ENCODE measurements around the gene AXIN2. TPM values are rescaled to one million over a fixed set of nuclear protein-coding genes. Genes with fewer than 3 reads are reported as not detected.
"Not testable (repeated sequence)": the region's sequence is repeated elsewhere in the genome, so short reads cannot be mapped to it uniquely, and the experiment has no call there.

The AXIN2 gene
- polyA plus RNA-seq, 1 experiment = 2.8 TPM

DNA sequence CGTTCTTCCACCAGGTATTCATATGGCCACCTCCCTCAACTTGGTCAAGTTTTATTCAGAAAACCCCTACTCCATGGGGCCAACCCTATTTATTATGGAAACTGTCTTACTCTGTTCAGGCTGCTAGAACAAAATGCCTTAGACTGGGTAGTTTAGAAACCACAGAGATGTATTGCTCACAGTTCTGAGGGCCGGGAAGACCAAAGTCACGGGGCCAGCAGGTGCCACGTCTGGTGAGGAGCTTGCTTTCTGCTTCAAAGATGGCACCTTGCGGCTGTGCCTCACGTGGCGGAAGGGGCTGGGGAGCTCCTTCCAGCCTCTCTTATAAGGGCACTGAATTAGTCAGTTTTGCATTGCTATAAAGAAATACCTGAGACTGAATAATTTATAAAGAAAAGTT lies 74.3 kb downstream of the AXIN2 start:
- CTCF ChIA-PET = interaction anchor here (0.6 kb wide), 1 partner anchor 334 kb away, joined by 3 read pairs; no protein-coding TSS in a partner anchor
- no peak for DNase-seq (ENCODE audit: low read depth, low spot score)
- no peak overlapping the region for H3K4me3 ChIP-seq (ENCODE audit: low read depth, low read length)
- TF ChIP-seq, protein P1, sequence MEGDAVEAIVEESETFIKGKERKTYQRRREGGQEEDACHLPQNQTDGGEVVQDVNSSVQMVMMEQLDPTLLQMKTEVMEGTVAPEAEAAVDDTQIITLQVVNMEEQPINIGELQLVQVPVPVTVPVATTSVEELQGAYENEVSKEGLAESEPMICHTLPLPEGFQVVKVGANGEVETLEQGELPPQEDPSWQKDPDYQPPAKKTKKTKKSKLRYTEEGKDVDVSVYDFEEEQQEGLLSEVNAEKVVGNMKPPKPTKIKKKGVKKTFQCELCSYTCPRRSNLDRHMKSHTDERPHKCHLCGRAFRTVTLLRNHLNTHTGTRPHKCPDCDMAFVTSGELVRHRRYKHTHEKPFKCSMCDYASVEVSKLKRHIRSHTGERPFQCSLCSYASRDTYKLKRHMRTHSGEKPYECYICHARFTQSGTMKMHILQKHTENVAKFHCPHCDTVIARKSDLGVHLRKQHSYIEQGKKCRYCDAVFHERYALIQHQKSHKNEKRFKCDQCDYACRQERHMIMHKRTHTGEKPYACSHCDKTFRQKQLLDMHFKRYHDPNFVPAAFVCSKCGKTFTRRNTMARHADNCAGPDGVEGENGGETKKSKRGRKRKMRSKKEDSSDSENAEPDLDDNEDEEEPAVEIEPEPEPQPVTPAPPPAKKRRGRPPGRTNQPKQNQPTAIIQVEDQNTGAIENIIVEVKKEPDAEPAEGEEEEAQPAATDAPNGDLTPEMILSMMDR (IDR thresholded peaks at IDR 0.05; ENCODE audit: low read depth, low read length) = no peak
- POLR2A ChIA-PET = no interaction called here
- H3K27ac ChIP-seq (ENCODE audit: low read depth, low read length) = no peak overlapping the region
- peaks cover 16% of the 10 kb centered on the region for H3K27me3 ChIP-seq (ENCODE audit: control insufficient read depth, insufficient read depth, low read length)
- no peaks in the 10 kb centered on the region; the same call in 1 of the 2 replicates for H3K9me3 ChIP-seq (ENCODE audit: control insufficient read depth, insufficient read depth, low read length)

DNA sequence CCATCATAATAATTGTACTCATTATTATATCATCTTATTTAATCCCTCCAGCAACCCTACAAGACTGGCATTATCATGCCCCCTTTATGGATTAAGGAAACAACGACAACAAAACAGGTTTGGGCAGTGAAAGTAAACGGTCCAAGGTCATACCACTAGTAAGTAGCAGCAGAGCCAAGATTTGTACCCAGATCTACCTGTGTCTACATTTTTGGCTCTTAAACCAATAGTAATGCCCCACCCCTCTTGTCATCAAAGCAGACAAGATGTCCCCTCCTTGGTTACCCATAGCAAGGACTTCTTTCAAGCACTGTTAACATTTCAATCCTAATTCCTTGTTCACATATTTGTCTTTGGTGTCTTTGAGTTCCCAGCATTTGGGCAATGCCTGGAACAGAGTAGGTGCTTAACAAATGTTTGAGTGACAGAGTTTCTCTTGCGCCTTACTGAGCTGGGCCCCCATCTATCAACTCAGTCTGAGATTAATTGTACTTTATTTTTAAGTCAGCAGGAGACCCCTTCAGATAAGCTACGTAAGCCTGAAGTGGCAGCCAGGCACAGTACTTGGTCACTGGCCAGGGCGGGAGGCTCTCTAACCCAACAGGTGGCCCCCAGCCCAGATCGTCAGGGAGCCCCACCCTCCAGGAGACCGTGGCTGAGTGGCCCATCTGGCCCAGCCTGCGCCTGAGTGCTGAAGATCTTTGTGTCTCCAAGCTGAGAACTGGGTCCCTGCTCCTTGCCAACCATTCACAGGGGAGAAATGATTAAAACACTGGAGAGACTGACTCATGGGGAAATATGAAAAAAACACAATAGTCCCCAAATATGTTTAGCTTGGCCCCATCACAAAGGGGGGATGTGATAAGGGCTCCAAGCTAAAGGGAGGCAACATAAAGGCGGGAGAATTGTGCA lies 75.8 kb downstream of the AXIN2 start:
- no peak overlapping the region for H3K4me3 ChIP-seq (ENCODE audit: low read depth, low read length)
- POLR2A ChIA-PET = interaction anchor here (0.8 kb wide), 1 partner anchor 9 kb away, joined by 3 read pairs; no protein-coding TSS in a partner anchor
- no peak for DNase-seq (ENCODE audit: low read depth, low spot score)

GRCh38 chr17:65484405-65484804 lies 77.0 kb downstream of the AXIN2 start:
- H3K9me3 ChIP-seq (ENCODE audit: control insufficient read depth, insufficient read depth, low read length); H3K4me3 ChIP-seq (ENCODE audit: low read depth, low read length); H3K27ac ChIP-seq (ENCODE audit: low read depth, low read length); DNase-seq (ENCODE audit: low read depth, low spot score); POLR2A ChIA-PET; CTCF ChIA-PET: not testable (repeated sequence)
- peaks cover 13% of the 10 kb centered on the region for H3K27me3 ChIP-seq (ENCODE audit: control insufficient read depth, insufficient read depth, low read length)

More for the DNA sequence above, 75.8 kb downstream of the AXIN2 start:
- TF ChIP-seq, protein P1 (IDR thresholded peaks at IDR 0.05; ENCODE audit: low read depth, low read length) = no peak
- CTCF ChIA-PET = no interaction called here
- no peak overlapping the region for H3K27ac ChIP-seq (ENCODE audit: low read depth, low read length)
- peaks cover 17% of the 10 kb centered on the region for H3K27me3 ChIP-seq (ENCODE audit: control insufficient read depth, insufficient read depth, low read length)
- no peaks in the 10 kb centered on the region; the same call in 1 of the 2 replicates for H3K9me3 ChIP-seq (ENCODE audit: control insufficient read depth, insufficient read depth, low read length)

DNA sequence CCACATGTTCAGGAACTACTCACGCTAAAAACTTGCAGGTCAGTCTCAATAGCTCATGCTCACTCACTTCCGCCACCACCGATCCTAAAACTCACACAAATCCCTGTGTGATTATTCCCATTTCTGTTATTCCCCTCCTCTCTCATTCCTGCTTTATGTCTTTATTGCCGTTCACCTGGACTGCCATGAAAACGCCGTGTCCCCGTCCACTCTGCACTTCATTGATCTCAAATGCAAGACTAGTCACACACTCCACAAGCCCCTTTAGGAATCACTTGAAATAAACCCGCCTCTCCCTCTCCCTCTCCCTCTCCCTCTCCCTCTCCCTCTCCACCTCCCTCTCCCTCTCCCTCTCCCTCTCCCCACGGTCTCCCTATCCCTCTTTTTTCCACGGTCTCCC lies 78.0 kb downstream of the AXIN2 start:
- H3K27ac ChIP-seq (ENCODE audit: low read depth, low read length) = no peak overlapping the region
- no peaks in the 10 kb centered on the region for H3K9me3 ChIP-seq (ENCODE audit: control insufficient read depth, insufficient read depth, low read length)
- CTCF ChIA-PET = no interaction called here
- POLR2A ChIA-PET = no interaction called here
- TF ChIP-seq, protein P1 (IDR thresholded peaks at IDR 0.05; ENCODE audit: low read depth, low read length) = no peak
- H3K27me3 ChIP-seq (ENCODE audit: control insufficient read depth, insufficient read depth, low read length) = peaks cover 11% of the 10 kb centered on the region
- H3K4me3 ChIP-seq (ENCODE audit: low read depth, low read length) = no peak overlapping the region
- no peak for DNase-seq (ENCODE audit: low read depth, low spot score)

DNA sequence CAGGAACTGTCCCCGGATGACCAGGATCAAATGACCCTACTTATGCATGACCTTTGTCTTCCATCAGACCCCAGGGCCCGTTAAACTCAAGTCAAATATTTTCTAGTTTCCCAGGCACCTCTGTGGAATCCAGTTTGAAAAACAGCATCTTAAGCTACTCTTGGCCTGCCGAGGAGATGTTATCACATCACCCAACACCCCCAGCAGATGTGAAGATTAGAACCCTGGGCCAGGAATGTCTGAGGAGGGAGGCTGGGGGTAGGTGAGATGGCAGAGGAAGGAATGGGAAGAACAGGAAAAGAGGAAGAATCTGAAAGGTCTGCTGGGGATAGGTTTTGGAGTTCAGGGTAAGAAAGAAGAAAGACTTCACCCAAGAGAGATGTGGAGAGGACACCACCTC lies 79.2 kb downstream of the AXIN2 start:
- TF ChIP-seq, protein P1 (IDR thresholded peaks at IDR 0.05; ENCODE audit: low read depth, low read length) = no peak
- Histone ChIP-seq H3K27me3 (ENCODE audit: control insufficient read depth, insufficient read depth, low read length) (peaks cover 10% of the 10 kb centered on the region), H3K9me3 (ENCODE audit: control insufficient read depth, insufficient read depth, low read length) (no peaks in the 10 kb centered on the region), H3K27ac (ENCODE audit: low read depth, low read length) (no peak overlapping the region), H3K4me3 (ENCODE audit: low read depth, low read length) (no peak overlapping the region)
- POLR2A ChIA-PET = no interaction called here
- CTCF ChIA-PET = no interaction called here
- no peak for DNase-seq (ENCODE audit: low read depth, low spot score)
